ENCODE results near the gene PNISR.
A peak's percentile ranks its signal among the peaks of the same experiment; 100 is the strongest.

Gene PNISR

GRCh38 chr6:99431901-99432300 is 6.8 kb upstream of the PNISR start:
- Histone ChIP-seq H3K4me3 (ENCODE audit: insufficient read depth, low read depth, low read length) (no peak overlapping the region), H3K4me1 (ENCODE audit: control insufficient read depth, insufficient read depth, low read length) (no peaks in the 10 kb centered on the region), H3K27ac (ENCODE audit: insufficient read depth, low read depth, low read length, poor library complexity, severe bottlenecking) (no peak overlapping the region), H3K36me3 (ENCODE audit: control insufficient read depth, insufficient read depth, low read length) (no peaks in the 10 kb centered on the region), H3K27me3 (ENCODE audit: control insufficient read depth, insufficient read depth, low read length, poor library complexity, severe bottlenecking) (no peaks in the 10 kb centered on the region), H3K9me3 (ENCODE audit: control insufficient read depth, low read length) (no peaks in the 10 kb centered on the region)
- 89 to 94% methylated on average over 1 to 2 of the region's 2 CpGs for WGBS, 2 experiments

- Histone ChIP-seq H3K27me3 (ENCODE audit: control insufficient read depth, insufficient read depth, low read length, poor library complexity, severe bottlenecking) (no peaks in the 10 kb centered on the region), H3K4me3 (ENCODE audit: insufficient read depth, low read depth, low read length) (no peak overlapping the region), H3K9me3 (ENCODE audit: control insufficient read depth, low read length) (no peaks in the 10 kb centered on the region), H3K36me3 (ENCODE audit: control insufficient read depth, insufficient read depth, low read length) (no peaks in the 10 kb centered on the region), H3K27ac (ENCODE audit: insufficient read depth, low read depth, low read length, poor library complexity, severe bottlenecking) (no peak overlapping the region), H3K4me1 (ENCODE audit: control insufficient read depth, insufficient read depth, low read length) (peaks cover 4% of the 10 kb centered on the region)
- 94 to 96% methylated on average over 4 of the region's 5 CpGs for WGBS, 2 experiments
Measured at GRCh38 chr6:99427988-99428387, 2.9 kb upstream of the PNISR start.

GRCh38 chr6:99426451-99426757 is 1.3 kb upstream of the PNISR start:
- H3K36me3 ChIP-seq (ENCODE audit: control insufficient read depth, insufficient read depth, low read length) = no peaks in the 10 kb centered on the region
- H3K4me3 ChIP-seq (ENCODE audit: insufficient read depth, low read depth, low read length) = peak overlapping the region; percentile 74
- no peaks in the 10 kb centered on the region for H3K27me3 ChIP-seq (ENCODE audit: control insufficient read depth, insufficient read depth, low read length, poor library complexity, severe bottlenecking)
- H3K4me1 ChIP-seq (ENCODE audit: control insufficient read depth, insufficient read depth, low read length) = peaks cover 4% of the 10 kb centered on the region
- WGBS, 2 experiments = 45 to 55% methylated on average over 4 of the region's 4 CpGs
- H3K9me3 ChIP-seq (ENCODE audit: control insufficient read depth, low read length) = no peaks in the 10 kb centered on the region
- no peak overlapping the region for H3K27ac ChIP-seq (ENCODE audit: insufficient read depth, low read depth, low read length, poor library complexity, severe bottlenecking)

GRCh38 chr6:99425647-99426450 is 741 bp upstream of the PNISR start:
- no peaks in the 10 kb centered on the region for H3K36me3 ChIP-seq (ENCODE audit: control insufficient read depth, insufficient read depth, low read length)
- WGBS, 2 experiments = 3% methylated on average over 29 of the region's 29 CpGs
- H3K27ac ChIP-seq (ENCODE audit: insufficient read depth, low read depth, low read length, poor library complexity, severe bottlenecking) = peak overlapping the region; percentile 100
- no peaks in the 10 kb centered on the region for H3K9me3 ChIP-seq (ENCODE audit: control insufficient read depth, low read length)
- H3K4me3 ChIP-seq (ENCODE audit: insufficient read depth, low read depth, low read length) = peak overlapping the region; percentile 74
- no peaks in the 10 kb centered on the region for H3K27me3 ChIP-seq (ENCODE audit: control insufficient read depth, insufficient read depth, low read length, poor library complexity, severe bottlenecking)
- H3K4me1 ChIP-seq (ENCODE audit: control insufficient read depth, insufficient read depth, low read length) = peaks cover 4% of the 10 kb centered on the region

GRCh38 chr6:99424022-99424421 is 1.1 kb downstream of the PNISR start:
- H3K27me3 ChIP-seq (ENCODE audit: control insufficient read depth, insufficient read depth, low read length, poor library complexity, severe bottlenecking) = no peaks in the 10 kb centered on the region
- peak overlapping the region; percentile 74 for H3K4me3 ChIP-seq (ENCODE audit: insufficient read depth, low read depth, low read length)
- no peaks in the 10 kb centered on the region for H3K36me3 ChIP-seq (ENCODE audit: control insufficient read depth, insufficient read depth, low read length)
- H3K9me3 ChIP-seq (ENCODE audit: control insufficient read depth, low read length) = no peaks in the 10 kb centered on the region
- no peak overlapping the region for H3K27ac ChIP-seq (ENCODE audit: insufficient read depth, low read depth, low read length, poor library complexity, severe bottlenecking)
- WGBS, 2 experiments = 85 to 87% methylated on average over 2 of the region's 5 CpGs
- H3K4me1 ChIP-seq (ENCODE audit: control insufficient read depth, insufficient read depth, low read length) = peaks cover 4% of the 10 kb centered on the region

GRCh38 chr6:99422912-99423311 is 2.2 kb downstream of the PNISR start:
- Histone ChIP-seq H3K4me3 (ENCODE audit: insufficient read depth, low read depth, low read length) (no peak overlapping the region), H3K36me3 (ENCODE audit: control insufficient read depth, insufficient read depth, low read length) (no peaks in the 10 kb centered on the region), H3K27me3 (ENCODE audit: control insufficient read depth, insufficient read depth, low read length, poor library complexity, severe bottlenecking) (no peaks in the 10 kb centered on the region), H3K9me3 (ENCODE audit: control insufficient read depth, low read length) (no peaks in the 10 kb centered on the region), H3K4me1 (ENCODE audit: control insufficient read depth, insufficient read depth, low read length) (peaks cover 4% of the 10 kb centered on the region), H3K27ac (ENCODE audit: insufficient read depth, low read depth, low read length, poor library complexity, severe bottlenecking) (no peak overlapping the region)
- 93 to 95% methylated on average over 5 of the region's 6 CpGs for WGBS, 2 experiments

GRCh38 chr6:99416892-99417767 is 8.0 kb downstream of the PNISR start:
- no peaks in the 10 kb centered on the region for H3K27me3 ChIP-seq (ENCODE audit: control insufficient read depth, insufficient read depth, low read length, poor library complexity, severe bottlenecking)
- no peaks in the 10 kb centered on the region for H3K4me1 ChIP-seq (ENCODE audit: control insufficient read depth, insufficient read depth, low read length)
- H3K4me3 ChIP-seq (ENCODE audit: insufficient read depth, low read depth, low read length) = no peak overlapping the region
- H3K9me3 ChIP-seq (ENCODE audit: control insufficient read depth, low read length) = no peaks in the 10 kb centered on the region
- 82 to 85% methylated on average over 8 to 9 of the region's 9 CpGs for WGBS, 2 experiments
- H3K36me3 ChIP-seq (ENCODE audit: control insufficient read depth, insufficient read depth, low read length) = no peaks in the 10 kb centered on the region
- no peak overlapping the region for H3K27ac ChIP-seq (ENCODE audit: insufficient read depth, low read depth, low read length, poor library complexity, severe bottlenecking)

GRCh38 chr6:99416226-99416625 is 8.9 kb downstream of the PNISR start:
- H3K4me1 ChIP-seq (ENCODE audit: control insufficient read depth, insufficient read depth, low read length) = no peaks in the 10 kb centered on the region
- H3K27me3 ChIP-seq (ENCODE audit: control insufficient read depth, insufficient read depth, low read length, poor library complexity, severe bottlenecking) = no peaks in the 10 kb centered on the region
- H3K27ac ChIP-seq (ENCODE audit: insufficient read depth, low read depth, low read length, poor library complexity, severe bottlenecking) = no peak overlapping the region
- H3K9me3 ChIP-seq (ENCODE audit: control insufficient read depth, low read length) = no peaks in the 10 kb centered on the region
- H3K4me3 ChIP-seq (ENCODE audit: insufficient read depth, low read depth, low read length) = no peak overlapping the region
- peaks cover 4% of the 10 kb centered on the region for H3K36me3 ChIP-seq (ENCODE audit: control insufficient read depth, insufficient read depth, low read length)
- WGBS, 2 experiments = 100% methylated on average over 1 of the region's 2 CpGs

- Histone ChIP-seq H3K4me1 (ENCODE audit: control insufficient read depth, insufficient read depth, low read length) (no peaks in the 10 kb centered on the region), H3K27ac (ENCODE audit: insufficient read depth, low read depth, low read length, poor library complexity, severe bottlenecking) (no peak overlapping the region), H3K9me3 (ENCODE audit: control insufficient read depth, low read length) (no peaks in the 10 kb centered on the region), H3K36me3 (ENCODE audit: control insufficient read depth, insufficient read depth, low read length) (peaks cover 9% of the 10 kb centered on the region), H3K27me3 (ENCODE audit: control insufficient read depth, insufficient read depth, low read length, poor library complexity, severe bottlenecking) (no peaks in the 10 kb centered on the region), H3K4me3 (ENCODE audit: insufficient read depth, low read depth, low read length) (no peak overlapping the region)
Measured at GRCh38 chr6:99415446-99415845, 9.7 kb downstream of the PNISR start.

- Histone ChIP-seq H3K4me3 (ENCODE audit: insufficient read depth, low read depth, low read length) (no peak overlapping the region), H3K36me3 (ENCODE audit: control insufficient read depth, insufficient read depth, low read length) (peaks cover 40% of the 10 kb centered on the region), H3K9me3 (ENCODE audit: control insufficient read depth, low read length) (no peaks in the 10 kb centered on the region), H3K27ac (ENCODE audit: insufficient read depth, low read depth, low read length, poor library complexity, severe bottlenecking) (no peak overlapping the region), H3K27me3 (ENCODE audit: control insufficient read depth, insufficient read depth, low read length, poor library complexity, severe bottlenecking) (no peaks in the 10 kb centered on the region), H3K4me1 (ENCODE audit: control insufficient read depth, insufficient read depth, low read length) (no peaks in the 10 kb centered on the region)
- WGBS, 2 experiments = 91 to 100% methylated on average over 1 of the region's 1 CpG
Measured at GRCh38 chr6:99412065-99412464, 13.0 kb downstream of the PNISR start.
